IMR-90 (cell line): ENCODE measurements around the gene NFKBIB. TPM values are rescaled to one million over a fixed set of nuclear protein-coding genes. Genes with fewer than 3 reads are reported as not detected.
"Not testable (repeated sequence)": the region's sequence is repeated elsewhere in the genome, so short reads cannot be mapped to it uniquely, and the experiment has no call there.

Source experiments
- ATAC-seq: fragments of 200-7000 bp; cut with Tn5 transposase; 2 replicates; pipeline ENCODE4 v1.9.1; 2020; ENCODE audit warnings: low read depth, mild to moderate bottlenecking, moderate library complexity
- BruUV-seq: library from RNA; stranded (reverse); fragments of 400-500 nt; replicated peaks from 2 replicates; lab custom pipeline; 2021; lab: Mats Ljungman, UMichigan
- CTCF ChIA-PET: fragments of 300-600 bp; formaldehyde crosslinking; extraction: SDS; loops from one replicate; lab custom pipeline; 2021; ENCODE audit warnings: antibody characterized with exemption; lab: Yijun Ruan, JAX
- POLR2A ChIA-PET: fragments of 300-600 bp; sonication (Branson Sonifier 250); formaldehyde crosslinking; loops from one replicate; lab custom pipeline; 2022; ENCODE audit warnings: antibody characterized with exemption; ENCODE audit not compliant: unreplicated experiment; lab: Charles Lee
- DNase-seq: peaks from one replicate; pipeline ENCODE4 v3.0.0; 2013
- H2AFZ ChIP-seq: replicated peaks from 2 replicates; pipeline ENCODE3; 2013; ENCODE audit warnings: low read length, mild to moderate bottlenecking; ENCODE audit not compliant: poor library complexity
- H2AK5ac ChIP-seq: 2 replicates; pipeline ENCODE4 v1.6.1; 2013; ENCODE audit warnings: low read depth, low read length, inconsistent platforms
- H2AK9ac ChIP-seq: replicated peaks from 2 replicates; pipeline ENCODE3; 2013; ENCODE audit warnings: mild to moderate bottlenecking, low read depth, low read length, moderate library complexity; ENCODE audit not compliant: poor library complexity
- H2BK120ac ChIP-seq: 2 replicates; pipeline ENCODE4 v1.6.1; 2013; ENCODE audit warnings: low read depth, low read length, inconsistent platforms
- H2BK15ac ChIP-seq: 3 replicates; pipeline ENCODE4 v1.6.1; 2013; ENCODE audit warnings: low read depth, low read length, inconsistent platforms
- H2BK20ac ChIP-seq: 2 replicates; pipeline ENCODE4 v1.6.1; 2013; ENCODE audit warnings: low read depth, mild to moderate bottlenecking, inconsistent platforms, low read length, moderate library complexity
- H2BK5ac ChIP-seq: 2 replicates; pipeline ENCODE4 v1.6.1; 2013; ENCODE audit warnings: mild to moderate bottlenecking, low read depth, low read length, inconsistent platforms; ENCODE audit not compliant: poor library complexity, severe bottlenecking
- H3K14ac ChIP-seq: replicated peaks from 2 replicates; pipeline ENCODE4 v1.6.1; 2013; ENCODE audit warnings: low read depth, low read length, inconsistent platforms
- H3K18ac ChIP-seq: 2 replicates; pipeline ENCODE4 v1.6.1; 2013; ENCODE audit warnings: low read depth, low read length, control low read depth
- H3K23ac ChIP-seq: 2 replicates; pipeline ENCODE4 v1.6.1; 2013; ENCODE audit warnings: low read depth, low read length, inconsistent platforms
- H3K27ac ChIP-seq: 2 replicates; pipeline ENCODE4 v1.5.1; 2013; ENCODE audit warnings: mild to moderate bottlenecking, control low read depth, low read length; ENCODE audit not compliant: insufficient read depth
- H3K27me3 ChIP-seq: 2 replicates; pipeline ENCODE4 v1.6.1; 2013; ENCODE audit warnings: low read length; ENCODE audit not compliant: control insufficient read depth, insufficient read depth
- H3K36me3 ChIP-seq: 2 replicates; pipeline ENCODE4 v1.6.1; 2013; ENCODE audit warnings: low read length, mixed read lengths; ENCODE audit not compliant: control insufficient read depth, insufficient read depth
- H3K4ac ChIP-seq: 2 replicates; pipeline ENCODE4 v1.6.1; 2013; ENCODE audit warnings: low read depth, low read length, inconsistent platforms
- H3K4me1 ChIP-seq: 2 replicates; pipeline ENCODE4 v1.6.1; 2013; ENCODE audit warnings: low read length, mixed read lengths; ENCODE audit not compliant: control insufficient read depth, insufficient read depth
- H3K4me2 ChIP-seq: 2 replicates; pipeline ENCODE4 v1.6.1; 2013; ENCODE audit warnings: low read depth, mild to moderate bottlenecking, control low read depth, low read length, moderate library complexity
- H3K4me3 ChIP-seq: 2 replicates; pipeline ENCODE4 v1.5.1; 2013; ENCODE audit warnings: low read depth, mild to moderate bottlenecking, control low read depth, low read length, moderate library complexity; ENCODE audit not compliant: insufficient read depth
- H3K56ac ChIP-seq: 2 replicates; pipeline ENCODE4 v1.6.1; 2013; ENCODE audit warnings: low read length, inconsistent platforms; ENCODE audit not compliant: insufficient read depth; ENCODE audit errors: extremely low read depth
- H3K79me1 ChIP-seq, 2 experiments: 2 replicates each; pipeline ENCODE4 v1.6.1; 2013; ENCODE audit warnings: low read length in 2 of 2, inconsistent platforms in 1 of 2, low read depth in 1 of 2
- H3K9ac ChIP-seq: 2 replicates; pipeline ENCODE4 v1.6.1; 2013; ENCODE audit warnings: low read depth, low read length, control low read depth
- H3K9me1 ChIP-seq: 2 replicates; pipeline ENCODE4 v1.6.1; 2013; ENCODE audit warnings: low read length, inconsistent platforms; ENCODE audit not compliant: insufficient read depth
- H3K9me3 ChIP-seq: 2 replicates; pipeline ENCODE4 v1.6.1; 2013; ENCODE audit warnings: low read length; ENCODE audit not compliant: control insufficient read depth, insufficient read depth
- H4K20me1 ChIP-seq: 2 replicates; pipeline ENCODE4 v1.6.1; 2013; ENCODE audit warnings: low read length, inconsistent platforms; ENCODE audit not compliant: insufficient read depth
- H4K5ac ChIP-seq: 2 replicates; pipeline ENCODE4 v1.6.1; 2013; ENCODE audit warnings: mild to moderate bottlenecking, low read depth, low read length, control low read depth
- H4K8ac ChIP-seq, 2 experiments: 2 replicates each; pipeline ENCODE4 v1.6.1; 2013; ENCODE audit warnings: low read depth in 2 of 2, low read length in 2 of 2, control low read depth in 1 of 2, inconsistent platforms in 1 of 2
- H4K91ac ChIP-seq: 2 replicates; pipeline ENCODE4 v1.6.1; 2013; ENCODE audit warnings: low read depth, low read length, inconsistent platforms; ENCODE audit not compliant: insufficient read depth
- WGBS, 2 experiments: methylation state at CpG; one replicate each; pipeline versions ENCODE4 v1.1.5 to v1.1.7; 2013; ENCODE audit warnings: missing lambda C conversion rate in 2 of 2; ENCODE audit not compliant: insufficient read length in 1 of 2; ENCODE audit errors: extremely low coverage in 2 of 2; 5-methylcytosine and 5-hydroxymethylcytosine counted together
- dilution Hi-C: fragments of 300-500 bp; cut with HindIII; formaldehyde crosslinking; loops from one replicate; pipeline ENCODE4 v1.14.3; 2018; ENCODE audit warnings: low sequenced_read_pairs; ENCODE audit not compliant: unreplicated experiment
- in situ Hi-C: fragments of 300-500 bp; cut with MboI; formaldehyde crosslinking; loops from 3 replicates; pipeline ENCODE4 v1.14.3; 2019; ENCODE audit warnings: low sequenced_read_pairs, inconsistent platforms, mixed read lengths
- intact Hi-C: fragments of 100-400 bp; cut with micrococcal nuclease; formaldehyde crosslinking; loops from 2 replicates; pipeline ENCODE4 v1.10.0; 2022
- polyA plus RNA-seq, 3 experiments: library from polyadenylated mRNA; depleted of rRNA; stranded (reverse); fragments of >200 nt; gene quantifications; 2 replicates each; pipeline ENCODE4 v1.2.3, GENCODE V29; 2012; ENCODE audit warnings: low replicate concordance in 1 of 3
- total RNA-seq: library from RNA; depleted of rRNA; stranded (reverse); fragments of >200 nt; gene quantifications from 2 replicates; pipeline ENCODE4 v1.2.3, GENCODE V29; 2012

The NFKBIB gene
- total and polyA plus RNA-seq, 2 of the 4 experiments (the other 2 are of a cell fraction) = 7.5 to 25.5 TPM

GRCh38 chr19:38941466-38941865 is 41.7 kb downstream of the NFKBIB start:
- BruUV-seq, H2BK20ac ChIP-seq, intact Hi-C loops, H3K4me2 ChIP-seq, H4K8ac ChIP-seq, H4K5ac ChIP-seq, DNase-seq, H4K91ac ChIP-seq, H2BK15ac ChIP-seq, H2AK5ac ChIP-seq, H3K56ac ChIP-seq, H3K18ac ChIP-seq, H2AFZ ChIP-seq, H3K9me1 ChIP-seq, H3K27me3 ChIP-seq, H3K4me3 ChIP-seq, POLR2A ChIA-PET, H4K20me1 ChIP-seq, H3K79me1 ChIP-seq, H2AK9ac ChIP-seq, H3K4ac ChIP-seq, CTCF ChIA-PET, H3K14ac ChIP-seq, H3K9me3 ChIP-seq, H3K23ac ChIP-seq, dilution Hi-C loops, H2BK120ac ChIP-seq, ATAC-seq, H3K9ac ChIP-seq, H3K27ac ChIP-seq, H3K4me1 ChIP-seq, H2BK5ac ChIP-seq: not testable (repeated sequence)
- 88% methylated on average over 1 of the region's 5 CpGs; no CpG with 5 or more reads in 1 of the 2 experiments for WGBS, 2 experiments
- in situ Hi-C loops = loop anchor here (25.0 kb wide), 1 partner anchor 529 kb away; the partner anchor contains the start of gene FAM98C
- peaks cover 13% of the 10 kb centered on the region for H3K36me3 ChIP-seq
